GM12878 (cell line): ENCODE data around the gene FAM89B. TPM values are rescaled to one million over a fixed set of nuclear protein-coding genes. Genes with fewer than 3 reads are reported as not detected.

Source experiments
- BRCA1 ChIP-seq: IDR thresholded peaks from 2 replicates; pipeline ENCODE4 v1.6.1; 2011; ENCODE audit warnings: low read depth, low read length, improper control_type of control experiment
- CHD4 ChIP-seq: fragments of 200-600 bp; sonication (generic); IDR thresholded peaks from 2 replicates; pipeline ENCODE4 v1.6.1; 2016; ENCODE audit warnings: mild to moderate bottlenecking
- EED ChIP-seq: sonication (generic); IDR thresholded peaks from 2 replicates; pipeline ENCODE4 v1.6.1; 2016; ENCODE audit warnings: antibody characterized with exemption, low read depth
- HCFC1 ChIP-seq: fragments of 150-350 bp; IDR thresholded peaks from 2 replicates; pipeline ENCODE4 v1.6.1; 2014; ENCODE audit warnings: low read length
- MTA2 ChIP-seq: fragments of 450-650 bp; IDR thresholded peaks from 2 replicates; pipeline ENCODE4 v1.6.1; 2016; ENCODE audit warnings: low read depth, mild to moderate bottlenecking, moderate library complexity
- MXI1 ChIP-seq: fragments of 150-350 bp; IDR thresholded peaks from 2 replicates; pipeline ENCODE4 v1.6.1; 2011; ENCODE audit warnings: low read depth, mild to moderate bottlenecking, inconsistent platforms, low read length, improper control_type of control experiment
- MYC ChIP-seq: IDR thresholded peaks from 2 replicates; pipeline ENCODE4 v1.6.1; 2011; ENCODE audit warnings: mild to moderate bottlenecking, low read length, moderate library complexity, inconsistent platforms; ENCODE audit not compliant: insufficient read depth, insufficient replicate concordance, insufficient read length, severe bottlenecking
- NFIC ChIP-seq: IDR thresholded peaks from 2 replicates; pipeline ENCODE4 v1.6.1; 2012; ENCODE audit warnings: low read depth, mild to moderate bottlenecking, inconsistent platforms, low read length, moderate library complexity
- PML ChIP-seq: IDR thresholded peaks from 2 replicates; pipeline ENCODE4 v1.6.1; 2012; ENCODE audit warnings: low read length, inconsistent platforms
- POLR2AphosphoS5 ChIP-seq: IDR thresholded peaks from 2 replicates; pipeline ENCODE4 v1.6.1; 2011; ENCODE audit warnings: mild to moderate bottlenecking, low read length, inconsistent platforms
- SREBF2 ChIP-seq: IDR thresholded peaks from 2 replicates; pipeline ENCODE4 v1.6.1; 2012; ENCODE audit warnings: mild to moderate bottlenecking, low read length
- STAT3 ChIP-seq: IDR thresholded peaks from 2 replicates; pipeline ENCODE4 v1.6.1; 2011; ENCODE audit warnings: low read depth, low read length, improper control_type of control experiment
- TBL1XR1 ChIP-seq: IDR thresholded peaks from 2 replicates; pipeline ENCODE4 v1.6.1; 2012; ENCODE audit warnings: low read depth, low read length, improper control_type of control experiment
- TCF3 ChIP-seq: IDR thresholded peaks from 2 replicates; pipeline ENCODE4 v1.6.1; 2012; ENCODE audit warnings: low read depth, mild to moderate bottlenecking, low read length, borderline replicate concordance; ENCODE audit not compliant: insufficient read depth
- YY1 ChIP-seq: IDR thresholded peaks from 2 replicates; pipeline ENCODE4 v1.6.1; 2011; ENCODE audit warnings: low read depth, mild to moderate bottlenecking, low read length
- polyA plus RNA-seq, 11 experiments: library from polyadenylated mRNA; depleted of rRNA in 4 of 11; unstranded in 6 of 11; stranded (reverse) in 5 of 11; fragments of >200 nt; fragmentation: Nextera tagmentation in 4 of 11; fragmentation: Illumina TruSeq in 1 of 11; extraction: Ambion mirVana in 4 of 11; extraction: Trizol in 1 of 11; gene quantifications; 1 replicate in 1 of 11; 2 replicates in 10 of 11; pipeline versions ENCODE4 v1.2.1 to v1.2.3, GENCODE V29; 2011 to 2016; ENCODE audit warnings: inconsistent platforms in 2 of 11, missing spikeins in 2 of 11, low read depth in 1 of 11
- total RNA-seq, 4 experiments: library from RNA; depleted of rRNA in 3 of 4; stranded (reverse); fragments of >200 nt in 3 of 4; fragmentation: Illumina TruSeq in 1 of 4; extraction: Trizol in 1 of 4; gene quantifications; 2 replicates each; pipeline versions ENCODE4 v1.2.1 to v1.2.3, GENCODE V29; 2013 to 2021
- TF ChIP-seq, protein P1 (sequence below): fragments of 450-650 bp; IDR thresholded peaks from 2 replicates; pipeline ENCODE4 v1.6.1; 2017; ENCODE audit warnings: mild to moderate bottlenecking, moderate library complexity
- TF ChIP-seq, protein P2 (sequence below): IDR thresholded peaks from 2 replicates; pipeline ENCODE4 v1.6.1; 2011; ENCODE audit warnings: low read depth, low read length, improper control_type of control experiment, borderline replicate concordance
- TF ChIP-seq, protein P3 (sequence below): fragments of 450-650 bp; formaldehyde crosslinking; IDR thresholded peaks from 2 replicates; pipeline ENCODE4 v1.4.0; 2020; ENCODE audit warnings: mild to moderate bottlenecking, moderate library complexity
- TF ChIP-seq, protein P4 (sequence below): fragments of 150-350 bp; IDR thresholded peaks from 2 replicates; pipeline ENCODE4 v1.6.1; 2016; ENCODE audit warnings: low read depth, low read length

The FAM89B gene
- total and polyA plus RNA-seq, 10 of the 15 experiments (the other 5 are each of a cell fraction or from before 2014, with no cell fraction given) = 0.34 to 36.7 (median 9.8) TPM

DNA sequence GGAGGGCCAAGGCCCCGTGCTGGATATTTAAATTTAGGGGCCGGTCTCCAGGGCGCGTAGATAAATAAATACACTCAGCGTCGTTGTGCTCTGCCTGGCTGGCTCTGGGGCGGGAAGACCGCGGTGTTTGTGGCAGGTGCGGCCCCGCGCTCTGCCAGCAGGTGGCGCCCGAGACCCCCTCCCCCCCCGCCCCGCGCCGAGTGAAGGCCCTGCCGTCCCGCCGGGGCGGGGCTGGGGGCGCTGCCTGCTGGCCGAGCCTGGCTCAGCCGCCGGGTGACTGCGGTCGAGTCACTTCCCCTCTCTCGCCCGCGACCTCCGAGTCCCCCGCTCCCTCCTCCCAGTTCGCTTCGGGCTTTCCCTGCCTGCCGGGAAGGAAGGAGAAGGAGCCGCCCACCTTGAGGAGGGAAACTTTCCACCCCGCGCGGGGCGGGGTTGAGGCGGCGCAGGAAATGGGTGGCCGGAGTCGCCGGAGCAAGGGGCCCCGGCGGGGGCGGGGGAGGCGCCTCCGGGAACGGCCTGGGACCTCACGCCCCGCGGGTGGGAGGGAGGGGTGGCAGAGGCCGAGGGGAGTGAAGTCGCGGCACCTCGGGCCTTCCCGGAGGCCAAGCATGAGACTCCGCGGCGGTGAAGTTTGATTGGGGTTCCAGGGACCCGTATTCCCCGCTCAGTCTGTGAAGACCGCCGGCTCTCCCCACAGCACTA is 1.9 kb downstream of the FAM89B start (continued):
- TF ChIP-seq SREBF2 (no peak), NFIC (no peak), POLR2AphosphoS5 (no peak), TCF3 (peak; percentile 63; the same call in 1 of the 2 replicates), MXI1 (no peak), YY1 (no peak; the same call in none of the 2 replicates), PML (no peak), MTA2 (peak; percentile 37; the same call in 1 of the 2 replicates), CHD4 (no peak), STAT3 (no peak), EED (peak; percentile 99), MYC (no peak), HCFC1 (no peak), TBL1XR1 (peak; percentile 69), BRCA1 (no peak)
- TF ChIP-seq, protein P1, sequence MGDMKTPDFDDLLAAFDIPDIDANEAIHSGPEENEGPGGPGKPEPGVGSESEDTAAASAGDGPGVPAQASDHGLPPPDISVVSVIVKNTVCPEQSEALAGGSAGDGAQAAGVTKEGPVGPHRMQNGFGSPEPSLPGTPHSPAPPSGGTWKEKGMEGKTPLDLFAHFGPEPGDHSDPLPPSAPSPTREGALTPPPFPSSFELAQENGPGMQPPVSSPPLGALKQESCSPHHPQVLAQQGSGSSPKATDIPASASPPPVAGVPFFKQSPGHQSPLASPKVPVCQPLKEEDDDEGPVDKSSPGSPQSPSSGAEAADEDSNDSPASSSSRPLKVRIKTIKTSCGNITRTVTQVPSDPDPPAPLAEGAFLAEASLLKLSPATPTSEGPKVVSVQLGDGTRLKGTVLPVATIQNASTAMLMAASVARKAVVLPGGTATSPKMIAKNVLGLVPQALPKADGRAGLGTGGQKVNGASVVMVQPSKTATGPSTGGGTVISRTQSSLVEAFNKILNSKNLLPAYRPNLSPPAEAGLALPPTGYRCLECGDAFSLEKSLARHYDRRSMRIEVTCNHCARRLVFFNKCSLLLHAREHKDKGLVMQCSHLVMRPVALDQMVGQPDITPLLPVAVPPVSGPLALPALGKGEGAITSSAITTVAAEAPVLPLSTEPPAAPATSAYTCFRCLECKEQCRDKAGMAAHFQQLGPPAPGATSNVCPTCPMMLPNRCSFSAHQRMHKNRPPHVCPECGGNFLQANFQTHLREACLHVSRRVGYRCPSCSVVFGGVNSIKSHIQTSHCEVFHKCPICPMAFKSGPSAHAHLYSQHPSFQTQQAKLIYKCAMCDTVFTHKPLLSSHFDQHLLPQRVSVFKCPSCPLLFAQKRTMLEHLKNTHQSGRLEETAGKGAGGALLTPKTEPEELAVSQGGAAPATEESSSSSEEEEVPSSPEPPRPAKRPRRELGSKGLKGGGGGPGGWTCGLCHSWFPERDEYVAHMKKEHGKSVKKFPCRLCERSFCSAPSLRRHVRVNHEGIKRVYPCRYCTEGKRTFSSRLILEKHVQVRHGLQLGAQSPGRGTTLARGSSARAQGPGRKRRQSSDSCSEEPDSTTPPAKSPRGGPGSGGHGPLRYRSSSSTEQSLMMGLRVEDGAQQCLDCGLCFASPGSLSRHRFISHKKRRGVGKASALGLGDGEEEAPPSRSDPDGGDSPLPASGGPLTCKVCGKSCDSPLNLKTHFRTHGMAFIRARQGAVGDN = peak; percentile 35
- TF ChIP-seq, protein P2, sequence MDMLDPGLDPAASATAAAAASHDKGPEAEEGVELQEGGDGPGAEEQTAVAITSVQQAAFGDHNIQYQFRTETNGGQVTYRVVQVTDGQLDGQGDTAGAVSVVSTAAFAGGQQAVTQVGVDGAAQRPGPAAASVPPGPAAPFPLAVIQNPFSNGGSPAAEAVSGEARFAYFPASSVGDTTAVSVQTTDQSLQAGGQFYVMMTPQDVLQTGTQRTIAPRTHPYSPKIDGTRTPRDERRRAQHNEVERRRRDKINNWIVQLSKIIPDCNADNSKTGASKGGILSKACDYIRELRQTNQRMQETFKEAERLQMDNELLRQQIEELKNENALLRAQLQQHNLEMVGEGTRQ = no peak
- TF ChIP-seq, protein P3, sequence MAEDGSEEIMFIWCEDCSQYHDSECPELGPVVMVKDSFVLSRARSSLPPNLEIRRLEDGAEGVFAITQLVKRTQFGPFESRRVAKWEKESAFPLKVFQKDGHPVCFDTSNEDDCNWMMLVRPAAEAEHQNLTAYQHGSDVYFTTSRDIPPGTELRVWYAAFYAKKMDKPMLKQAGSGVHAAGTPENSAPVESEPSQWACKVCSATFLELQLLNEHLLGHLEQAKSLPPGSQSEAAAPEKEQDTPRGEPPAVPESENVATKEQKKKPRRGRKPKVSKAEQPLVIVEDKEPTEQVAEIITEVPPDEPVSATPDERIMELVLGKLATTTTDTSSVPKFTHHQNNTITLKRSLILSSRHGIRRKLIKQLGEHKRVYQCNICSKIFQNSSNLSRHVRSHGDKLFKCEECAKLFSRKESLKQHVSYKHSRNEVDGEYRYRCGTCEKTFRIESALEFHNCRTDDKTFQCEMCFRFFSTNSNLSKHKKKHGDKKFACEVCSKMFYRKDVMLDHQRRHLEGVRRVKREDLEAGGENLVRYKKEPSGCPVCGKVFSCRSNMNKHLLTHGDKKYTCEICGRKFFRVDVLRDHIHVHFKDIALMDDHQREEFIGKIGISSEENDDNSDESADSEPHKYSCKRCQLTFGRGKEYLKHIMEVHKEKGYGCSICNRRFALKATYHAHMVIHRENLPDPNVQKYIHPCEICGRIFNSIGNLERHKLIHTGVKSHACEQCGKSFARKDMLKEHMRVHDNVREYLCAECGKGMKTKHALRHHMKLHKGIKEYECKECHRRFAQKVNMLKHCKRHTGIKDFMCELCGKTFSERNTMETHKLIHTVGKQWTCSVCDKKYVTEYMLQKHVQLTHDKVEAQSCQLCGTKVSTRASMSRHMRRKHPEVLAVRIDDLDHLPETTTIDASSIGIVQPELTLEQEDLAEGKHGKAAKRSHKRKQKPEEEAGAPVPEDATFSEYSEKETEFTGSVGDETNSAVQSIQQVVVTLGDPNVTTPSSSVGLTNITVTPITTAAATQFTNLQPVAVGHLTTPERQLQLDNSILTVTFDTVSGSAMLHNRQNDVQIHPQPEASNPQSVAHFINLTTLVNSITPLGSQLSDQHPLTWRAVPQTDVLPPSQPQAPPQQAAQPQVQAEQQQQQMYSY (CRISPR knock-in tag) = no peak
- TF ChIP-seq, protein P4, sequence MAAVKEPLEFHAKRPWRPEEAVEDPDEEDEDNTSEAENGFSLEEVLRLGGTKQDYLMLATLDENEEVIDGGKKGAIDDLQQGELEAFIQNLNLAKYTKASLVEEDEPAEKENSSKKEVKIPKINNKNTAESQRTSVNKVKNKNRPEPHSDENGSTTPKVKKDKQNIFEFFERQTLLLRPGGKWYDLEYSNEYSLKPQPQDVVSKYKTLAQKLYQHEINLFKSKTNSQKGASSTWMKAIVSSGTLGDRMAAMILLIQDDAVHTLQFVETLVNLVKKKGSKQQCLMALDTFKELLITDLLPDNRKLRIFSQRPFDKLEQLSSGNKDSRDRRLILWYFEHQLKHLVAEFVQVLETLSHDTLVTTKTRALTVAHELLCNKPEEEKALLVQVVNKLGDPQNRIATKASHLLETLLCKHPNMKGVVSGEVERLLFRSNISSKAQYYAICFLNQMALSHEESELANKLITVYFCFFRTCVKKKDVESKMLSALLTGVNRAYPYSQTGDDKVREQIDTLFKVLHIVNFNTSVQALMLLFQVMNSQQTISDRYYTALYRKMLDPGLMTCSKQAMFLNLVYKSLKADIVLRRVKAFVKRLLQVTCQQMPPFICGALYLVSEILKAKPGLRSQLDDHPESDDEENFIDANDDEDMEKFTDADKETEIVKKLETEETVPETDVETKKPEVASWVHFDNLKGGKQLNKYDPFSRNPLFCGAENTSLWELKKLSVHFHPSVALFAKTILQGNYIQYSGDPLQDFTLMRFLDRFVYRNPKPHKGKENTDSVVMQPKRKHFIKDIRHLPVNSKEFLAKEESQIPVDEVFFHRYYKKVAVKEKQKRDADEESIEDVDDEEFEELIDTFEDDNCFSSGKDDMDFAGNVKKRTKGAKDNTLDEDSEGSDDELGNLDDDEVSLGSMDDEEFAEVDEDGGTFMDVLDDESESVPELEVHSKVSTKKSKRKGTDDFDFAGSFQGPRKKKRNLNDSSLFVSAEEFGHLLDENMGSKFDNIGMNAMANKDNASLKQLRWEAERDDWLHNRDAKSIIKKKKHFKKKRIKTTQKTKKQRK = no peak
